Neural crest cell (in vitro differentiated cells): Measurements from ENCODE around the gene MSLN. TPM values are rescaled to one million over a fixed set of nuclear protein-coding genes. Genes with fewer than 3 reads are reported as not detected.

Experiments
- DNase-seq: peaks from one replicate; pipeline ENCODE4 v3.0.0; 2021; ENCODE audit warnings: low read depth, mixed read lengths, low spot score
- H3K27ac Mint-ChIP-seq: one replicate; pipeline ENCODE4 v1.8.0; 2021; ENCODE audit warnings: mild to moderate bottlenecking, mixed read lengths; ENCODE audit not compliant: unreplicated experiment
- H3K27me3 Mint-ChIP-seq: 2 replicates; pipeline ENCODE4 v1.8.0; 2021; ENCODE audit warnings: low read depth, mild to moderate bottlenecking, mixed read lengths
- H3K36me3 Mint-ChIP-seq: 2 replicates; pipeline ENCODE4 v1.8.0; 2021; ENCODE audit warnings: low read depth, mild to moderate bottlenecking, mixed read lengths
- H3K4me1 Mint-ChIP-seq: 2 replicates; pipeline ENCODE4 v1.8.0; 2021; ENCODE audit warnings: mixed read lengths
- H3K4me3 Mint-ChIP-seq: one replicate; pipeline ENCODE4 v1.8.0; 2021; ENCODE audit warnings: mild to moderate bottlenecking, mixed read lengths
- H3K9me3 Mint-ChIP-seq: 2 replicates; pipeline ENCODE4 v1.8.0; 2021; ENCODE audit warnings: mixed read lengths
- total RNA-seq: library from RNA; stranded (reverse); gene quantifications from 2 replicates; pipeline ENCODE4 v1.2.1, GENCODE V29; 2021
- TF ChIP-seq, protein P1 (sequence below): fragments of 200-600 bp; sonication (generic); conservative IDR thresholded peaks from 2 replicates; pipeline ENCODE4 v1.5.0; 2021; ENCODE audit warnings: antibody characterized with exemption, mild to moderate bottlenecking

The MSLN gene
- total RNA-seq, 1 donor from 2014 or later, result not detected

DNA sequence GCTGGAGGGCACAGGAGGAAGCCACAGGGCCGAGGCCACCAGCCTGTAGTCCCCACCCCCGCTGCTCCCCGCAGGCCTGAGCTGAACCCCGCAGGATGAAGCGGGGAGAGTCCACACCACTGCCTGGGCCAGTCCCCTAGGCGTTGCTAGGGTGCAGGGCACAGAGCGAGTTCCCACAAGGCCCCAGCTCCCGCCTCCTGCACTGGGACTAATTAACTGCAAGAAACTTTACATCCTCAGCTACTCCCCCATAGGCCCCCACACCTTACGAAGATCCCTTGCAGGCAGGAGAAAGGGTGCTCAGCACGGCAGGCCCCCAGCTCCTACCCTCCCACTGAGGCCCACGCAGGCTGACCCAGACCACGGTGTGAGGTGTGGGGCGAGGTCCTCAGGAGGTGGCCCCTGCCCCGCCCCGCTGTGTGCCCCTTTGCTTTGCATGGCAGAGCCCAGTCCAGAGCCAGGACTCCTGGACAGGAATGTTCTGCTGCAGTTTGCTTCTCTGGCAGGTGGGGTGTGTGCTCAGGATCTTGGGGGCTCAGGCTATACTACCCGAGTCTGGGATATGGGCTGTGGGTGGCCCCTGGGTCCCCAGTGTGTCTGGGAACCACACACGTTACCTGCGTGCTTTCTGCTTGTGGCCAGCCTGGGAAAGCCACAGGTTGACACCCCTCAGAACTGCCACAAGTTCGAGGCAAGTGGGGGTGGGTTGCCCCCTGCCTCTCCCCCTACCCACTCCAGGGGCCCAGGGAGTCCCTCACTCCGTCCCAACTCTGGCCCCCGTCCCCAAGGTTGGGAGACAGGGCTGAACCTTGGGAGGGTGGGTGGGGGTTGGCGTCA lies 38.8 kb downstream of the MSLN start:
- H3K36me3 Mint-ChIP-seq, result peaks cover 2% of the 10 kb centered on the region
- TF ChIP-seq, protein P1, sequence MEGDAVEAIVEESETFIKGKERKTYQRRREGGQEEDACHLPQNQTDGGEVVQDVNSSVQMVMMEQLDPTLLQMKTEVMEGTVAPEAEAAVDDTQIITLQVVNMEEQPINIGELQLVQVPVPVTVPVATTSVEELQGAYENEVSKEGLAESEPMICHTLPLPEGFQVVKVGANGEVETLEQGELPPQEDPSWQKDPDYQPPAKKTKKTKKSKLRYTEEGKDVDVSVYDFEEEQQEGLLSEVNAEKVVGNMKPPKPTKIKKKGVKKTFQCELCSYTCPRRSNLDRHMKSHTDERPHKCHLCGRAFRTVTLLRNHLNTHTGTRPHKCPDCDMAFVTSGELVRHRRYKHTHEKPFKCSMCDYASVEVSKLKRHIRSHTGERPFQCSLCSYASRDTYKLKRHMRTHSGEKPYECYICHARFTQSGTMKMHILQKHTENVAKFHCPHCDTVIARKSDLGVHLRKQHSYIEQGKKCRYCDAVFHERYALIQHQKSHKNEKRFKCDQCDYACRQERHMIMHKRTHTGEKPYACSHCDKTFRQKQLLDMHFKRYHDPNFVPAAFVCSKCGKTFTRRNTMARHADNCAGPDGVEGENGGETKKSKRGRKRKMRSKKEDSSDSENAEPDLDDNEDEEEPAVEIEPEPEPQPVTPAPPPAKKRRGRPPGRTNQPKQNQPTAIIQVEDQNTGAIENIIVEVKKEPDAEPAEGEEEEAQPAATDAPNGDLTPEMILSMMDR, result no peak
- no peaks in the 10 kb centered on the region for H3K9me3 Mint-ChIP-seq
- H3K4me1 Mint-ChIP-seq, result no peaks in the 10 kb centered on the region
- no peak for DNase-seq
- no peak overlapping the region for H3K27ac Mint-ChIP-seq
- H3K4me3 Mint-ChIP-seq, result no peak overlapping the region
- peaks cover 58% of the 10 kb centered on the region for H3K27me3 Mint-ChIP-seq

DNA sequence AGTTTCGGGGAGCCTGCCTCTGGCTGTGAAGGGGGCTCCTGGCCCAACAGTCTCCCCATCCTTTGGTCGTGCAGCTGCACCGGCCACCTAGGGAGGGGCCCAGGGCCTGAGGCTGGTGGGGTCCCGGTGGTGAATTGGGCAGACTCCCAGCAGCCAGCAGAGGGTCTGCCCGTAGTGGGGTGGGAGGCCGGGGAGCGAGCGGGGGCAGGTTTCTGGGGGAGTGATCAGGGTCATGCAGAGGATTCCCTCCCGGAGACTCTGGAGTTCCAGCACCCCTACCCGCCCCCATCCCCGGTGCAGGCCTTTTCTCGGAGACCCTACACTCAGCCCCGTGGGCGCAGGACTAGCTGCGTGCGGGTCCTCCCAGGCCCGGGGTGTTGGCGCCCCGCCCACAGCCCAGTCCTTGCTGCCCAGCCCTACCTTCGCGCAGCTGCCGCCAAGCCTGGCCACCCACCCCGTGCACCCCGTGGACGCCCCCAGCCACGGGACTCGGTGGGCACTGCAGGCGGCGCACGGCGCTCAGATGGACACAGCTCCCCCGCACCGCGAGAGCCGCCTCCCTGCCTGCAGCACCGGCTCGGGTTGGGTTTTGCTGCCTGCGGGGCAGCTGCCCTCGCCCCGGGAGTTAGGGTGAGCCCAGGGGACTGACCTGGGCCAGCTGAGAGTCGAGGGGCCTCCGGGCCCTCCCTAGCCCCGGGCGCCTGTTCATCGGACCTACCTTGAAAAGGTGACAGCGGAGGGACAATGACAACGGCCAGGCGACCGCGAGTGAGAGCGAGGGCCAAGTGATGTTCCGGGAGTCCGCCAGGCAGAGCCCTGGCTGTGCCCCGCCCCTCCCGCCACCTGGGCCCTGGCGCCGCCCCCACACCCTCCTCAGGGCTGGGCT lies 39.7 kb downstream of the MSLN start, which contains the start of gene GNG13:
Gene GNG13, minus strand, starts transcription at position 787 of the 886 bp plus-strand sequence. CDS start 1,657 bp downstream, outside the sequence.
- H3K4me3 Mint-ChIP-seq, result peak within 1 kb of the TSS; percentile 41
- no peaks in the 10 kb centered on the region for H3K9me3 Mint-ChIP-seq
- H3K4me1 Mint-ChIP-seq, result no peaks in the 10 kb centered on the region
- peaks cover 2% of the 10 kb centered on the region for H3K36me3 Mint-ChIP-seq
- H3K27me3 Mint-ChIP-seq, result peaks cover 66% of the 10 kb centered on the region
- no peak for DNase-seq
- TF ChIP-seq, protein P1, result no peak
- H3K27ac Mint-ChIP-seq, result no peak within 1 kb of the TSS

DNA sequence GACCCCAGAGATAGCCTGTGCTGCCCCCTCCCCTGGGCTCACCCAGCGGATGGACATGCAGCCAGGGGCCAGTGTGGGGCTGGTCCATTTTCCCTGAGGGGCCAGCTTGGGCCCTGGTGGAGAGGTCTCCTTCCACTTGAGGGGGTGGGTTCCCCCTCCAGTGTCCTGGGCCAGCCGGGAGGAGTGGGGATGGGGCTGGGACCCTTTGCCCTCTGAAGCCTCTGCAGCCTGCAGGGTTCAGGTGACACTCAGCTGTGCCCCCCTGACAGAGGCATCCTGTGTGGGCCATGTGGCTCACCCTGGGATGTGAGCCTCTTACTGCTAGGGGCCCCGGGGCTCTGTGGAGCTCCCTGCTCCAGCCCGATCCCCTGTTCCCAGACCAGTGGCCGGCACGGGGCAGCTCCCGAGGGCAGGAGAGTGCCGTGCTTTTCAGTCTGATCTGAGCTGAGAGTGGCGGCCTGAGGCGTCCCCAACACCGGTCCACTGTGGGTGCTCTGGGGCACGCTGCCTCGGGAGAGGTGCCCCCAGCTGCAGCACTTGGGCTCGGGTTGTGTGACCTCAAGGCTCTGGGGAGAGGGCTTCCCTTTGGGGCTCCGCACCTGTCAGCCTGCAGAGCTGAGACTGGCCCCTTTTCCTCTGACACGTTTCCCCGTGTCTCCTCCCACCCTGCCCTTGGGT lies 40.4 kb downstream of the MSLN start:
- Mint-ChIP-seq H3K4me1 (no peaks in the 10 kb centered on the region), H3K4me3 (peak overlapping the region; percentile 41), H3K27ac (no peak overlapping the region), H3K27me3 (peaks cover 68% of the 10 kb centered on the region), H3K9me3 (no peaks in the 10 kb centered on the region), H3K36me3 (peaks cover 2% of the 10 kb centered on the region)
- no peak for DNase-seq
- TF ChIP-seq, protein P1, result no peak

DNA sequence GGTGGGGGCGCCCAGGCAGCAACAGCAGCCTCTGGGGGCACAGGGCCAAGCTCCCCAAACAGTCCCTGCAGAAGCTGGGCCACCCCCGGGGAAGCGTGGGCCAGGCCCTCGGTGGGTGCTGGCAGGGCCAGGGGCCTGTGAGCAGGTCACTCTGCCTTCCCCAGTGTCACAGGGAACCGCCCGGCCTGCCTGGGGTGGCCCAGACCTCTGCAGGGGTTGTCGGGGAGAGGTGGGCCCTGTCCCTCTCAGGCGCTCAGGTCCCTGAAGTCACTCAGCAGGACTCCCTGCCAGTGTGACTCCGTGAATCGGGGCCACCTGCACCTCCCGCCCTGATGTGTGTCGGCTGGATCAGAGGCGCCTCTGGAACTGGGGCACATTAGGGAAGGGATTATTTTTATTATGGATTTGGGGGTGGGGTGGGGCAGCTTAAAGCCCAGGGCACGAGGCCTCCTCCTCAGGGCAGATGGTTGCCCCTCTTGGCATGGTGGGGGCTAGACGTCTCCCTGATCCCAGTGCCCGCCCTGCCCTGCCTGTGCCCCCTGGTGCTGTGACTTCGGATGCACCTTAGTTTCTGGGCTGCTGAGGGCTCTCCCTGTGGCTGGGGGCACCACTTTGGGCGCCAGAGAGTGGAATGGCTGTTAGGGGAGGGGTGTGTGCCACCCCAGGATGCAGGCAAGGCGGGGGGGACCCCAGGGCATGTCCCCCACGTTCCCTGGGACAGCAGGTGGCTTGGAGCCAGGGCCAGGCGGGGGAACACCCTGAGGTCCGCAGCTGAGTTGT lies 41.2 kb downstream of the MSLN start:
- H3K36me3 Mint-ChIP-seq, result peaks cover 2% of the 10 kb centered on the region
- no peaks in the 10 kb centered on the region for H3K9me3 Mint-ChIP-seq
- TF ChIP-seq, protein P1, result no peak
- H3K4me1 Mint-ChIP-seq, result no peaks in the 10 kb centered on the region
- no peak overlapping the region for H3K27ac Mint-ChIP-seq
- peaks cover 68% of the 10 kb centered on the region for H3K27me3 Mint-ChIP-seq
- peak overlapping the region; percentile 56 for H3K4me3 Mint-ChIP-seq
- DNase-seq, result no peak
